Measurements from ENCODE around the gene SLC39A9. TPM values are rescaled to one million over a fixed set of nuclear protein-coding genes. Genes with fewer than 3 reads are reported as not detected.

The SLC39A9 gene
- total RNA-seq, 1 experiment from 2014 or later = 63.4 TPM

- H3K27ac ChIP-seq (ENCODE audit: low read length) = no peak within 1 kb of the TSS
- BruUV-seq (replicated peaks) = no TSS peak
- in situ Hi-C loops (cut with HindIII; ENCODE audit: low pct_unique_long_range_greater_than_20kb, low sequenced_read_pairs) (no loop called here), intact Hi-C loops (cut with micrococcal nuclease; ENCODE audit: unreplicated experiment) (no loop called here)
- POLR2A ChIA-PET = no interaction called here
- H3K27me3 ChIP-seq (ENCODE audit: control insufficient read depth, insufficient read depth, low read length) = peaks cover 2% of the 10 kb centered on the region; the same call in 1 of the 2 replicates
- peak; percentile 55 for ATAC-seq
- CTCF ChIA-PET = no interaction called here
- no peak for DNase-seq (ENCODE audit: low read depth, low spot score)
- H3K36me3 ChIP-seq (ENCODE audit: control insufficient read depth, insufficient read depth, low read length) = no peaks in the 10 kb centered on the region
- H3K9me3 ChIP-seq (ENCODE audit: control insufficient read depth, insufficient read depth, low read depth, low read length) = no peaks in the 10 kb centered on the region
- TF ChIP-seq, protein P1, sequence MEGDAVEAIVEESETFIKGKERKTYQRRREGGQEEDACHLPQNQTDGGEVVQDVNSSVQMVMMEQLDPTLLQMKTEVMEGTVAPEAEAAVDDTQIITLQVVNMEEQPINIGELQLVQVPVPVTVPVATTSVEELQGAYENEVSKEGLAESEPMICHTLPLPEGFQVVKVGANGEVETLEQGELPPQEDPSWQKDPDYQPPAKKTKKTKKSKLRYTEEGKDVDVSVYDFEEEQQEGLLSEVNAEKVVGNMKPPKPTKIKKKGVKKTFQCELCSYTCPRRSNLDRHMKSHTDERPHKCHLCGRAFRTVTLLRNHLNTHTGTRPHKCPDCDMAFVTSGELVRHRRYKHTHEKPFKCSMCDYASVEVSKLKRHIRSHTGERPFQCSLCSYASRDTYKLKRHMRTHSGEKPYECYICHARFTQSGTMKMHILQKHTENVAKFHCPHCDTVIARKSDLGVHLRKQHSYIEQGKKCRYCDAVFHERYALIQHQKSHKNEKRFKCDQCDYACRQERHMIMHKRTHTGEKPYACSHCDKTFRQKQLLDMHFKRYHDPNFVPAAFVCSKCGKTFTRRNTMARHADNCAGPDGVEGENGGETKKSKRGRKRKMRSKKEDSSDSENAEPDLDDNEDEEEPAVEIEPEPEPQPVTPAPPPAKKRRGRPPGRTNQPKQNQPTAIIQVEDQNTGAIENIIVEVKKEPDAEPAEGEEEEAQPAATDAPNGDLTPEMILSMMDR (IDR thresholded peaks at IDR 0.05) = no peak
- TF ChIP-seq SIN3A (IDR thresholded peaks at IDR 0.05; ENCODE audit: borderline replicate concordance, insufficient read depth, low read depth, low read length) (no peak), TCF7L2 (IDR thresholded peaks at IDR 0.05; ENCODE audit: low read depth, low read length) (no peak), POLR2AphosphoS5 (IDR thresholded peaks at IDR 0.05; ENCODE audit: low read depth, low read length) (no peak)
- TF ChIP-seq, protein P2, sequence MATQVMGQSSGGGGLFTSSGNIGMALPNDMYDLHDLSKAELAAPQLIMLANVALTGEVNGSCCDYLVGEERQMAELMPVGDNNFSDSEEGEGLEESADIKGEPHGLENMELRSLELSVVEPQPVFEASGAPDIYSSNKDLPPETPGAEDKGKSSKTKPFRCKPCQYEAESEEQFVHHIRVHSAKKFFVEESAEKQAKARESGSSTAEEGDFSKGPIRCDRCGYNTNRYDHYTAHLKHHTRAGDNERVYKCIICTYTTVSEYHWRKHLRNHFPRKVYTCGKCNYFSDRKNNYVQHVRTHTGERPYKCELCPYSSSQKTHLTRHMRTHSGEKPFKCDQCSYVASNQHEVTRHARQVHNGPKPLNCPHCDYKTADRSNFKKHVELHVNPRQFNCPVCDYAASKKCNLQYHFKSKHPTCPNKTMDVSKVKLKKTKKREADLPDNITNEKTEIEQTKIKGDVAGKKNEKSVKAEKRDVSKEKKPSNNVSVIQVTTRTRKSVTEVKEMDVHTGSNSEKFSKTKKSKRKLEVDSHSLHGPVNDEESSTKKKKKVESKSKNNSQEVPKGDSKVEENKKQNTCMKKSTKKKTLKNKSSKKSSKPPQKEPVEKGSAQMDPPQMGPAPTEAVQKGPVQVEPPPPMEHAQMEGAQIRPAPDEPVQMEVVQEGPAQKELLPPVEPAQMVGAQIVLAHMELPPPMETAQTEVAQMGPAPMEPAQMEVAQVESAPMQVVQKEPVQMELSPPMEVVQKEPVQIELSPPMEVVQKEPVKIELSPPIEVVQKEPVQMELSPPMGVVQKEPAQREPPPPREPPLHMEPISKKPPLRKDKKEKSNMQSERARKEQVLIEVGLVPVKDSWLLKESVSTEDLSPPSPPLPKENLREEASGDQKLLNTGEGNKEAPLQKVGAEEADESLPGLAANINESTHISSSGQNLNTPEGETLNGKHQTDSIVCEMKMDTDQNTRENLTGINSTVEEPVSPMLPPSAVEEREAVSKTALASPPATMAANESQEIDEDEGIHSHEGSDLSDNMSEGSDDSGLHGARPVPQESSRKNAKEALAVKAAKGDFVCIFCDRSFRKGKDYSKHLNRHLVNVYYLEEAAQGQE (IDR thresholded peaks at IDR 0.05; ENCODE audit: insufficient read depth in 1 of 2, low read depth in 2 of 2, low read length in 1 of 2) = no peak
- H3K4me1 ChIP-seq (ENCODE audit: control insufficient read depth, insufficient read depth, low read length) = no peaks in the 10 kb centered on the region
- H3K4me3 ChIP-seq (ENCODE audit: low read depth in 2 of 2, low read length in 2 of 2) = peak within 1 kb of the TSS; percentile 36 to 44
These were observed 86.2 kb downstream of the SLC39A9 start, which contains the start of gene PLEKHD1 for GRCh38 chr14:69484444-69485314. Gene PLEKHD1 (plus strand): TSS chr14:69484728. CDS start chr14:69484966, 238 bp downstream.

DNA sequence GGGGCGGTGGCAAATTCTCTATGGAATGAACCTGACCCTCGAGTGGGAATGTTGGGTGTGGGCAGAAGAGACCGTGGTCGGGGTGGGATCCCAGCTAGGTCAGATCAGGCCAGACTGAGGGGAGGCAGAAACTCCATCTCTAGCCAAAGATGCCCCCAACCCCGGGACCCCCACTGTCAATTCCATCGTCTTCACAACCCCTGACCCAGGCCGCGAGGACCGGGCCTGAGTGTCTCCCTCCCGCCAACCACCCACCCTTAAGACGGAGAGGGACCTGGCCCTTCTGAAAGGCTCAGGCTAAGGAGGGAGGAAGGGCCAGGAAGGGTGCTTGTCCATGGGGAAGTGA is 86.8 kb downstream of the SLC39A9 start:
- in situ Hi-C loops (cut with HindIII; ENCODE audit: low pct_unique_long_range_greater_than_20kb, low sequenced_read_pairs) (no loop called here), intact Hi-C loops (cut with micrococcal nuclease; ENCODE audit: unreplicated experiment) (no loop called here)
- H3K4me3 ChIP-seq (ENCODE audit: low read depth in 2 of 2, low read length in 2 of 2) = no peak overlapping the region
- no TSS peak for BruUV-seq (replicated peaks)
- ATAC-seq = no peak
- no peaks in the 10 kb centered on the region for H3K4me1 ChIP-seq (ENCODE audit: control insufficient read depth, insufficient read depth, low read length)
- TF ChIP-seq, protein P1 (IDR thresholded peaks at IDR 0.05) = no peak
- TF ChIP-seq, protein P2 (IDR thresholded peaks at IDR 0.05; ENCODE audit: insufficient read depth in 1 of 2, low read depth in 2 of 2, low read length in 1 of 2) = no peak
- TF ChIP-seq TCF7L2 (IDR thresholded peaks at IDR 0.05; ENCODE audit: low read depth, low read length) (no peak), POLR2AphosphoS5 (IDR thresholded peaks at IDR 0.05; ENCODE audit: low read depth, low read length) (no peak), SIN3A (IDR thresholded peaks at IDR 0.05; ENCODE audit: borderline replicate concordance, insufficient read depth, low read depth, low read length) (no peak)
- H3K9me3 ChIP-seq (ENCODE audit: control insufficient read depth, insufficient read depth, low read depth, low read length) = no peaks in the 10 kb centered on the region
- CTCF ChIA-PET = no interaction called here
- no peaks in the 10 kb centered on the region for H3K36me3 ChIP-seq (ENCODE audit: control insufficient read depth, insufficient read depth, low read length)
- H3K27ac ChIP-seq (ENCODE audit: low read length) = no peak overlapping the region
- no peak for DNase-seq (ENCODE audit: low read depth, low spot score)
- H3K27me3 ChIP-seq (ENCODE audit: control insufficient read depth, insufficient read depth, low read length) = peaks cover 2% of the 10 kb centered on the region; the same call in 1 of the 2 replicates
- POLR2A ChIA-PET = no interaction called here

Measured in Panc1 (cell line).